SK-N-SH treated with all-trans-retinoic acid at 6 μM for 48 hours (cell line): Measurements from ENCODE around the gene LGALS9.

Experiments
- CSDC2 ChIP-seq: fragments of 250-450 bp; sonication (Bioruptor Pico); IDR thresholded peaks from 2 replicates; pipeline ENCODE4 v1.5.0; 2020; ENCODE audit warnings: mild to moderate bottlenecking, moderate library complexity
- RARB ChIP-seq: fragments of 250-450 bp; sonication (Bioruptor Pico); IDR thresholded peaks from 2 replicates; pipeline ENCODE4 v1.8.0; 2021; ENCODE audit warnings: mild to moderate bottlenecking, moderate library complexity
- ZFP3 ChIP-seq: fragments of 250-450 bp; sonication (Bioruptor Pico); IDR thresholded peaks from 2 replicates; pipeline ENCODE4 v1.5.0; 2020; ENCODE audit warnings: mild to moderate bottlenecking, moderate library complexity
- ZNF565 ChIP-seq: fragments of 450-650 bp; formaldehyde crosslinking; conservative IDR thresholded peaks from 2 replicates; pipeline ENCODE4 v1.5.0; 2020; ENCODE audit warnings: low read depth, mild to moderate bottlenecking, moderate library complexity
- TF ChIP-seq, protein P1 (sequence below): fragments of 250-450 bp; sonication (Bioruptor Pico); IDR thresholded peaks from 2 replicates; pipeline ENCODE4 v1.8.0; 2020; ENCODE audit warnings: mild to moderate bottlenecking, moderate library complexity, borderline replicate concordance

DNA sequence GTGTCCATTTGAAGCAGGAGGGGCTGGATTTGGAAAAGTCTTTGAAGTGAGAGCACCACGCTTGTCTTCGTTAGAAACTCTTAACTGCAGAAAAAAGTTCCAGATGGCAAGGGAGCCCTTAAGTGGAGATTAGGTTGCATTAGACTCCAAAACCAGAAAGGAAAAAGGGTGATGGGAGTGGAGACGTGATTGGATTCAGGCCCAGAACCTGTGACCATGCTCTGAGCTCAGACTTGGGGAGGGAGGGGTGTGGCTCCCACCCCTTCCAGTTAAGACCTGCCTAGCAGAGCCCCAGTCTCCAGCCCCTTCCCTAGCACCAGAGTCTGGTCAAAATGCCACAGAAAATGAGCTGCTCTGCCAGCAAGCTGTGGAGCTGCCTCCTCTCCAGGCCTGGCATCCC lies 6.4 kb upstream of the LGALS9 start:
- TF ChIP-seq, protein P1, sequence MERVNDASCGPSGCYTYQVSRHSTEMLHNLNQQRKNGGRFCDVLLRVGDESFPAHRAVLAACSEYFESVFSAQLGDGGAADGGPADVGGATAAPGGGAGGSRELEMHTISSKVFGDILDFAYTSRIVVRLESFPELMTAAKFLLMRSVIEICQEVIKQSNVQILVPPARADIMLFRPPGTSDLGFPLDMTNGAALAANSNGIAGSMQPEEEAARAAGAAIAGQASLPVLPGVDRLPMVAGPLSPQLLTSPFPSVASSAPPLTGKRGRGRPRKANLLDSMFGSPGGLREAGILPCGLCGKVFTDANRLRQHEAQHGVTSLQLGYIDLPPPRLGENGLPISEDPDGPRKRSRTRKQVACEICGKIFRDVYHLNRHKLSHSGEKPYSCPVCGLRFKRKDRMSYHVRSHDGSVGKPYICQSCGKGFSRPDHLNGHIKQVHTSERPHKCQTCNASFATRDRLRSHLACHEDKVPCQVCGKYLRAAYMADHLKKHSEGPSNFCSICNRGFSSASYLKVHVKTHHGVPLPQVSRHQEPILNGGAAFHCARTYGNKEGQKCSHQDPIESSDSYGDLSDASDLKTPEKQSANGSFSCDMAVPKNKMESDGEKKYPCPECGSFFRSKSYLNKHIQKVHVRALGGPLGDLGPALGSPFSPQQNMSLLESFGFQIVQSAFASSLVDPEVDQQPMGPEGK = no peak
- TF ChIP-seq ZNF565 (CRISPR knock-in tag) (no peak), CSDC2 (CRISPR knock-in tag) (no peak), RARB (CRISPR knock-in tag) (no peak), ZFP3 (no peak)
